ENCODE data around the gene MPI. TPM values are rescaled to one million over a fixed set of nuclear protein-coding genes. Genes with fewer than 3 reads are reported as not detected.
"Not testable (repeated sequence)": the region's sequence is repeated elsewhere in the genome, so short reads cannot be mapped to it uniquely, and the experiment has no call there.

Gene MPI
- total RNA-seq, 1 donor from 2014 or later: 28.2 TPM

DNA sequence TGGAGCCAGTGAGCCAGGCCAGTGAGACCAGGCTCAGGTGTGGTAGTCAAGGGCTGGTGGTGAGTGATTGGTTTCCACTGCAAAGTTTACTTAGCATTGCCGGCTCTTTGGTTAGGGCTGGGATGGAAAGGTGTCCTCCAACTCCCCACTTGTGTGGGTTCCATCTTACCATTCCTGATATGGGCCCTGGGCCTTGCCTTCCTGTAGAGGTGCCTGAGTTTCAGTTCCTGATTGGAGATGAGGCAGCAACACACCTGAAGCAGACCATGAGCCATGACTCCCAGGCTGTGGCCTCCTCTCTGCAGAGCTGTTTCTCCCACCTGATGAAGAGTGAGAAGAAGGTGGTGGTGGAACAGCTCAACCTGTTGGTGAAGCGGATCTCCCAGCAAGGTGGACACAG lies 3.1 kb downstream of the MPI start:
- no peaks in the 10 kb centered on the region for H3K36me3 Mint-ChIP-seq (ENCODE audit: low read depth)
- DNase-seq (ENCODE audit: low spot score): no peak
- H3K4me1 Mint-ChIP-seq (ENCODE audit: low read depth): peaks cover 23% of the 10 kb centered on the region
- no peak overlapping the region for H3K4me3 Mint-ChIP-seq (ENCODE audit: unreplicated experiment)
- H3K27me3 Mint-ChIP-seq (ENCODE audit: low read depth): no peaks in the 10 kb centered on the region
- no peak for TF ChIP-seq CTCF (IDR thresholded peaks at IDR 0.05)
- no peak overlapping the region for H3K27ac Mint-ChIP-seq (ENCODE audit: unreplicated experiment)
- H3K9me3 Mint-ChIP-seq (ENCODE audit: low read depth): no peaks in the 10 kb centered on the region

- Mint-ChIP-seq H3K9me3 (ENCODE audit: low read depth) (no peaks in the 10 kb centered on the region), H3K4me3 (ENCODE audit: unreplicated experiment) (no peak overlapping the region), H3K4me1 (ENCODE audit: low read depth) (peaks cover 23% of the 10 kb centered on the region), H3K36me3 (ENCODE audit: low read depth) (no peaks in the 10 kb centered on the region), H3K27ac (ENCODE audit: unreplicated experiment) (no peak overlapping the region), H3K27me3 (ENCODE audit: low read depth) (no peaks in the 10 kb centered on the region)
- DNase-seq (ENCODE audit: low spot score): no peak
- no peak for TF ChIP-seq CTCF (IDR thresholded peaks at IDR 0.05)
Measured at GRCh38 chr15:74893627-74894026, 3.8 kb downstream of the MPI start.

DNA sequence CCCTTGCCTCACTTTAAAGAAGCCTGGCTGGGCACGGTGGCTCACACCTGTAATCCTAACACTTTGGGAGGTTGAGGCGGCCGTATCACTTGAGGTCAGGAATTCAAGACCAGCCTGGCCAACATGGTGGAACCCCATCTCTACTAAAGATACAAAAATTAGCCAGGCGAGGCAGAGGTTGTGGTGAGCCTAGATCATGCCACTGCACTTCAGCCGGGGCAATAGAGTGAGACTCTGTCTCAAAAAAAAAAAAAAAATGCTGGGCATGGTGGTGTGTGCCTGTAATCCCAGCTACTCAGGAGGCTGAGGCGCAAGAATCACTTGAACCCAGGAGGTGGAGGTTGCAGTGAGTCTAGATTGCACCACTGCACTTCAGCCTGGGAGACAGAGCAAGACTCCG lies 4.5 kb downstream of the MPI start:
- not testable (repeated sequence) for H3K36me3 Mint-ChIP-seq (ENCODE audit: low read depth); H3K27me3 Mint-ChIP-seq (ENCODE audit: low read depth); H3K4me3 Mint-ChIP-seq (ENCODE audit: unreplicated experiment); H3K9me3 Mint-ChIP-seq (ENCODE audit: low read depth); H3K27ac Mint-ChIP-seq (ENCODE audit: unreplicated experiment); DNase-seq (ENCODE audit: low spot score)
- peaks cover 16% of the 10 kb centered on the region for H3K4me1 Mint-ChIP-seq (ENCODE audit: low read depth)

DNA sequence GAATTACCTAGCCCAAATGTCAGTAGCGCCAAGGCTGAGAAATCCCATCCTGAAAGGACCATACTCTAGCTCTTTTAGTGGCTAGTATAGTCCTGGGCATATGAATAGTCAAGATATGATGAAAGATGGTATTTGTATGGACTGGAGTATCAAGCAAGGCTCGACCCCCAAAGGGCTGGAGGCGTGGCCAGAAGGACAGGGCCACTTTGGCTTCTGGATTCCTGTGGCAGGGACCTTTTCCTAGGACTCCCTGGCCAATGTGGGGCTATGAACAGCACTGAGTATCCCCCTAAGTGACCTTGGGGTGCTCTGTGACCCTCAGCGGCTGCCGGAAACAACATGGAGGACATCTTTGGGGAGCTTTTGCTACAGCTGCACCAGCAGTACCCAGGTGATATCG lies 6.0 kb downstream of the MPI start:
- Mint-ChIP-seq H3K4me1 (ENCODE audit: low read depth) (peaks cover 7% of the 10 kb centered on the region), H3K4me3 (ENCODE audit: unreplicated experiment) (no peak overlapping the region), H3K36me3 (ENCODE audit: low read depth) (peaks cover 5% of the 10 kb centered on the region), H3K27ac (ENCODE audit: unreplicated experiment) (no peak overlapping the region), H3K27me3 (ENCODE audit: low read depth) (no peaks in the 10 kb centered on the region), H3K9me3 (ENCODE audit: low read depth) (no peaks in the 10 kb centered on the region)
- DNase-seq (ENCODE audit: low spot score): no peak
- TF ChIP-seq CTCF (IDR thresholded peaks at IDR 0.05): no peak

- no peak for DNase-seq (ENCODE audit: low spot score)
- TF ChIP-seq CTCF (IDR thresholded peaks at IDR 0.05): no peak
- H3K4me1 Mint-ChIP-seq (ENCODE audit: low read depth): peaks cover 5% of the 10 kb centered on the region
- H3K9me3 Mint-ChIP-seq (ENCODE audit: low read depth): no peaks in the 10 kb centered on the region
- H3K4me3 Mint-ChIP-seq (ENCODE audit: unreplicated experiment): no peak overlapping the region
- H3K27me3 Mint-ChIP-seq (ENCODE audit: low read depth): no peaks in the 10 kb centered on the region
- no peak overlapping the region for H3K27ac Mint-ChIP-seq (ENCODE audit: unreplicated experiment)
- H3K36me3 Mint-ChIP-seq (ENCODE audit: low read depth): peaks cover 6% of the 10 kb centered on the region
Measured at GRCh38 chr15:74896316-74896715, 6.5 kb downstream of the MPI start.

DNA sequence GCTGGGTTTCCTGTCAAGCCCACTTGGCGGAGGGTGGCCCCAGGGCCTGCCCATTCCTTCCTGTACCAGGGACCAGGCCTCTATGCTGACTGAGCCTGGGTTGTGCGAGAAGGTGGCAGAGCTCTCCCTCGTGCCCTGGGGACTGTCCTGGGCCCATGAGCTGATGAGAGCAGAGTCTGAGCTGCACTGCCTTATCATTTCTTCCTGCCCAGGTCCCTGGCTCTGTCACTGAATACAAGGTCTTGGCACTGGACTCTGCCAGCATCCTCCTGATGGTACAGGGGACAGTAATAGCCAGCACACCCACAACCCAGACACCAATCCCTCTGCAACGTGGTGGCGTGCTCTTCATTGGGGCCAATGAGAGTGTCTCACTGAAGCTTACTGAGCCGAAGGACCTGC lies 7.5 kb downstream of the MPI start:
- DNase-seq (ENCODE audit: low spot score): no peak
- Mint-ChIP-seq H3K9me3 (ENCODE audit: low read depth) (no peaks in the 10 kb centered on the region), H3K4me1 (ENCODE audit: low read depth) (peaks cover 13% of the 10 kb centered on the region), H3K27ac (ENCODE audit: unreplicated experiment) (no peak overlapping the region), H3K4me3 (ENCODE audit: unreplicated experiment) (no peak overlapping the region), H3K36me3 (ENCODE audit: low read depth) (peaks cover 9% of the 10 kb centered on the region), H3K27me3 (ENCODE audit: low read depth) (no peaks in the 10 kb centered on the region)
- TF ChIP-seq CTCF (IDR thresholded peaks at IDR 0.05): no peak
